K562 (cell line): ENCODE data around the gene MLKL. TPM values are rescaled to one million over a fixed set of nuclear protein-coding genes. Genes with fewer than 3 reads are reported as not detected.
A peak's percentile ranks its signal among the peaks of the same experiment; 100 is the strongest.

ENCODE experiments used
- CBFB ChIP-seq: sonication (generic); formaldehyde crosslinking; IDR thresholded peaks from 2 replicates; pipeline ENCODE4 v1.4.0; 2020; ENCODE audit warnings: mild to moderate bottlenecking, missing genetic modification reagents
- CSDE1 ChIP-seq, 2 experiments: fragments of 450-650 bp; IDR thresholded peaks; 2 replicates each; pipeline ENCODE4 v1.6.1; 2016; ENCODE audit warnings: mild to moderate bottlenecking in 1 of 2
- FIP1L1 ChIP-seq: fragments of 200-400 bp; formaldehyde crosslinking; IDR thresholded peaks from 2 replicates; pipeline ENCODE4 v1.6.1; 2018; ENCODE audit warnings: mild to moderate bottlenecking, low read depth, low read length; ENCODE audit not compliant: poor library complexity, severe bottlenecking
- L3MBTL2 ChIP-seq: fragments of 450-650 bp; IDR thresholded peaks from 2 replicates; pipeline ENCODE4 v1.6.1; 2016; ENCODE audit warnings: mild to moderate bottlenecking, moderate library complexity
- MYBL2 ChIP-seq, 2 experiments: fragments of 450-650 bp in 1 of 2; sonication (generic) in 1 of 2; formaldehyde crosslinking in 1 of 2; IDR thresholded peaks; 2 replicates each; pipeline versions ENCODE4 v1.6.1 to v1.8.1; 2017 to 2022; ENCODE audit warnings: borderline replicate concordance in 1 of 2, inconsistent platforms in 1 of 2, low read depth in 1 of 2, mild to moderate bottlenecking in 1 of 2, missing genetic modification reagents in 1 of 2, moderate library complexity in 1 of 2
- RNF2 ChIP-seq: sonication (generic); IDR thresholded peaks from 2 replicates; pipeline ENCODE4 v1.6.1; 2016
- SAFB ChIP-seq: fragments of 200-400 bp; formaldehyde crosslinking; IDR thresholded peaks from 2 replicates; pipeline ENCODE4 v1.6.1; 2017; ENCODE audit warnings: low read depth, low read length, borderline replicate concordance
- U2AF2 ChIP-seq: fragments of 200-400 bp; formaldehyde crosslinking; optimal IDR thresholded peaks from 2 replicates; pipeline ENCODE3; 2017; ENCODE audit warnings: low read depth, mild to moderate bottlenecking, low read length
- YY1 ChIP-seq, 3 experiments: IDR thresholded peaks; 2 replicates each; pipeline ENCODE4 v1.6.1; 2011; ENCODE audit warnings: low read length in 2 of 3, mild to moderate bottlenecking in 2 of 3, moderate library complexity in 2 of 3, borderline replicate concordance in 1 of 3, control low read depth in 1 of 3, low read depth in 1 of 3; ENCODE audit not compliant: insufficient read depth in 3 of 3, insufficient replicate concordance in 2 of 3, control insufficient read depth in 1 of 3, insufficient read length in 1 of 3; ENCODE audit errors: extremely low read depth in 1 of 3
- polyA plus RNA-seq, 8 experiments: library from polyadenylated mRNA; depleted of rRNA in 4 of 8; stranded (reverse) in 5 of 8; unstranded in 3 of 8; fragments of >200 nt; fragmentation: Nextera tagmentation in 2 of 8; fragmentation: Illumina TruSeq in 1 of 8; extraction: Ambion mirVana in 2 of 8; extraction: Trizol in 1 of 8; gene quantifications; 2 replicates each; pipeline versions ENCODE4 v1.2.1 to v1.2.3, GENCODE V29; 2011 to 2014; ENCODE audit warnings: inconsistent platforms in 1 of 8, missing spikeins in 1 of 8
- total RNA-seq, 7 experiments: library from RNA; depleted of rRNA in 6 of 7; stranded (reverse); fragments of >200 nt in 6 of 7; fragmentation: Illumina TruSeq in 2 of 7; extraction: Trizol in 2 of 7; gene quantifications; 2 replicates each; pipeline versions ENCODE4 v1.2.1 to v1.2.3, GENCODE V29; 2011 to 2021; ENCODE audit warnings: low replicate concordance in 1 of 7
- TF ChIP-seq, protein P1 (sequence below), 2 experiments: fragments of 450-650 bp in 1 of 2; sonication (generic) in 1 of 2; formaldehyde crosslinking in 1 of 2; IDR thresholded peaks; 2 replicates each; pipeline versions ENCODE4 v1.7.1 to v1.9.0; 2016 to 2022; ENCODE audit warnings: inconsistent platforms in 1 of 2, mild to moderate bottlenecking in 1 of 2, missing genetic modification reagents in 1 of 2
- TF ChIP-seq, protein P2 (sequence below): fragments of 250-450 bp; sonication (Bioruptor Pico); IDR thresholded peaks from 2 replicates; pipeline ENCODE4 v1.5.0; 2022; ENCODE audit warnings: mild to moderate bottlenecking
- TF ChIP-seq, protein P3 (sequence below): IDR thresholded peaks from 2 replicates; pipeline ENCODE4 v1.6.1; 2012; ENCODE audit warnings: low read depth, low read length, improper control_type of control experiment, borderline replicate concordance

MLKL gene
- total and polyA plus RNA-seq, 9 of the 15 experiments (the other 6 are each of a cell fraction or from before 2014, with no cell fraction given) = 1.6 to 6.1 (median 4.8) TPM

DNA sequence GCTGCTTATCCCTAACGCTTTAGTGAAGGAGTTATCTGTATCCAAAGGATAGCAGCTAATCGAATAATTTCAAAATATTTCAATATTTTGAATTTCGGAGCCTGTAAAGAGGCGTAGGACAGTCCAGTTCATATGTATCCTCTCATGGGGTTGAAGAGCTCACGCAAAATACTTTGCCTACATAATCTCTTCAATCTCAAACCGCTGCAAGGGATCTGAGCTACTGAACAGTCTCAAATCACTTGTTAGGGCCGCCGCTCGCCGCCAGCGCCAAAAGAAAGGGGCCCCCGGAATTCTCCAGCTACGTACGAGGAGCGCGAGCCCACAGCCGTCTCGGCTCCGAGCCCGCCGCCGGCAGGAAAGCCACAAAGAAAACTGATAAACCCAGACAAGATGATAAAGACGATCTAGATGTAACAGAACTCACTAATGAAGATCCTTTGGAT lies 33.4 kb downstream of the MLKL start (continued):
- TF ChIP-seq, protein P1, sequence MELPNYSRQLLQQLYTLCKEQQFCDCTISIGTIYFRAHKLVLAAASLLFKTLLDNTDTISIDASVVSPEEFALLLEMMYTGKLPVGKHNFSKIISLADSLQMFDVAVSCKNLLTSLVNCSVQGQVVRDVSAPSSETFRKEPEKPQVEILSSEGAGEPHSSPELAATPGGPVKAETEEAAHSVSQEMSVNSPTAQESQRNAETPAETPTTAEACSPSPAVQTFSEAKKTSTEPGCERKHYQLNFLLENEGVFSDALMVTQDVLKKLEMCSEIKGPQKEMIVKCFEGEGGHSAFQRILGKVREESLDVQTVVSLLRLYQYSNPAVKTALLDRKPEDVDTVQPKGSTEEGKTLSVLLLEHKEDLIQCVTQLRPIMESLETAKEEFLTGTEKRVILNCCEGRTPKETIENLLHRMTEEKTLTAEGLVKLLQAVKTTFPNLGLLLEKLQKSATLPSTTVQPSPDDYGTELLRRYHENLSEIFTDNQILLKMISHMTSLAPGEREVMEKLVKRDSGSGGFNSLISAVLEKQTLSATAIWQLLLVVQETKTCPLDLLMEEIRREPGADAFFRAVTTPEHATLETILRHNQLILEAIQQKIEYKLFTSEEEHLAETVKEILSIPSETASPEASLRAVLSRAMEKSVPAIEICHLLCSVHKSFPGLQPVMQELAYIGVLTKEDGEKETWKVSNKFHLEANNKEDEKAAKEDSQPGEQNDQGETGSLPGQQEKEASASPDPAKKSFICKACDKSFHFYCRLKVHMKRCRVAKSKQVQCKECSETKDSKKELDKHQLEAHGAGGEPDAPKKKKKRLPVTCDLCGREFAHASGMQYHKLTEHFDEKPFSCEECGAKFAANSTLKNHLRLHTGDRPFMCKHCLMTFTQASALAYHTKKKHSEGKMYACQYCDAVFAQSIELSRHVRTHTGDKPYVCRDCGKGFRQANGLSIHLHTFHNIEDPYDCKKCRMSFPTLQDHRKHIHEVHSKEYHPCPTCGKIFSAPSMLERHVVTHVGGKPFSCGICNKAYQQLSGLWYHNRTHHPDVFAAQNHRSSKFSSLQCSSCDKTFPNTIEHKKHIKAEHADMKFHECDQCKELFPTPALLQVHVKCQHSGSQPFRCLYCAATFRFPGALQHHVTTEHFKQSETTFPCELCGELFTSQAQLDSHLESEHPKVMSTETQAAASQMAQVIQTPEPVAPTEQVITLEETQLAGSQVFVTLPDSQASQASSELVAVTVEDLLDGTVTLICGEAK (IDR thresholded peaks at IDR 0.05) = no peak
- TF ChIP-seq, protein P1 (CRISPR knock-in tag; IDR thresholded peaks at IDR 0.05) = no peak
- TF ChIP-seq SAFB (no peak), CSDE1 (IDR thresholded peaks at IDR 0.05) (no peak), U2AF2 (no peak), YY1 (IDR thresholded peaks at IDR 0.05; ENCODE audit: borderline replicate concordance in 1 of 3, control insufficient read depth in 1 of 3, extremely low read depth in 1 of 3, insufficient read depth in 3 of 3, insufficient read length in 1 of 3, insufficient replicate concordance in 2 of 3, low read depth in 1 of 3, low read length in 2 of 3) (no peak), L3MBTL2 (0 out of 2 replicates have a peak, but pooled peaks have one; percentile 12), MYBL2 (IDR thresholded peaks at IDR 0.05; ENCODE audit: low read depth) (no peak), MYBL2 (CRISPR knock-in tag; IDR thresholded peaks at IDR 0.05; ENCODE audit: borderline replicate concordance) (no peak), FIP1L1 (no peak), RNF2 (no peak), CBFB (CRISPR knock-in tag) (no peak)
- TF ChIP-seq, protein P2, sequence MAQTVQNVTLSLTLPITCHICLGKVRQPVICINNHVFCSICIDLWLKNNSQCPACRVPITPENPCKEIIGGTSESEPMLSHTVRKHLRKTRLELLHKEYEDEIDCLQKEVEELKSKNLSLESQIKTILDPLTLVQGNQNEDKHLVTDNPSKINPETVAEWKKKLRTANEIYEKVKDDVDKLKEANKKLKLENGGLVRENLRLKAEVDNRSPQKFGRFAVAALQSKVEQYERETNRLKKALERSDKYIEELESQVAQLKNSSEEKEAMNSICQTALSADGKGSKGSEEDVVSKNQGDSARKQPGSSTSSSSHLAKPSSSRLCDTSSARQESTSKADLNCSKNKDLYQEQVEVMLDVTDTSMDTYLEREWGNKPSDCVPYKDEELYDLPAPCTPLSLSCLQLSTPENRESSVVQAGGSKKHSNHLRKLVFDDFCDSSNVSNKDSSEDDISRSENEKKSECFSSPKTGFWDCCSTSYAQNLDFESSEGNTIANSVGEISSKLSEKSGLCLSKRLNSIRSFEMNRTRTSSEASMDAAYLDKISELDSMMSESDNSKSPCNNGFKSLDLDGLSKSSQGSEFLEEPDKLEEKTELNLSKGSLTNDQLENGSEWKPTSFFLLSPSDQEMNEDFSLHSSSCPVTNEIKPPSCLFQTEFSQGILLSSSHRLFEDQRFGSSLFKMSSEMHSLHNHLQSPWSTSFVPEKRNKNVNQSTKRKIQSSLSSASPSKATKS (CRISPR knock-in tag) = no peak
- TF ChIP-seq, protein P3, sequence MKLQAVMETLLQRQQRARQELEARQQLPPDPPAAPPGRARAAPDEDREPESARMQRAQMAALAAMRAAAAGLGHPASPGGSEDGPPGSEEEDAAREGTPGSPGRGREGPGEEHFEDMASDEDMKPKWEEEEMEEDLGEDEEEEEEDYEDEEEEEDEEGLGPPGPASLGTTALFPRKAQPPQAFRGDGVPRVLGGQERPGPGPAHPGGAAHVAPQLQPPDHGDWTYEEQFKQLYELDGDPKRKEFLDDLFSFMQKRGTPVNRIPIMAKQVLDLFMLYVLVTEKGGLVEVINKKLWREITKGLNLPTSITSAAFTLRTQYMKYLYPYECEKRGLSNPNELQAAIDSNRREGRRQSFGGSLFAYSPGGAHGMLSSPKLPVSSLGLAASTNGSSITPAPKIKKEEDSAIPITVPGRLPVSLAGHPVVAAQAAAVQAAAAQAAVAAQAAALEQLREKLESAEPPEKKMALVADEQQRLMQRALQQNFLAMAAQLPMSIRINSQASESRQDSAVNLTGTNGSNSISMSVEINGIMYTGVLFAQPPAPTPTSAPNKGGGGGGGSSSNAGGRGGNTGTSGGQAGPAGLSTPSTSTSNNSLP = no peak
